Fibroblast of villous mesenchyme (primary cell): ENCODE results near the gene DCDC2C. TPM values are rescaled to one million over a fixed set of nuclear protein-coding genes. Genes with fewer than 3 reads are reported as not detected.

ENCODE experiments used
- DNase-seq: peaks from one replicate; pipeline ENCODE4 v3.0.0-alpha.2; 2010; ENCODE audit warnings: low read depth
- H3K4me3 ChIP-seq: 2 replicates; pipeline ENCODE4 v1.5.1; 2011; ENCODE audit warnings: low read depth, mild to moderate bottlenecking, low read length
- CTCF ChIP-seq: IDR thresholded peaks from 2 replicates; pipeline ENCODE4 v1.5.1; 2012; ENCODE audit warnings: low read depth, mild to moderate bottlenecking, low read length; ENCODE audit not compliant: insufficient read depth
- total RNA-seq: library from RNA; depleted of rRNA; stranded (reverse); fragments of >200 nt; gene quantifications from 2 replicates; pipeline ENCODE4 v1.2.3, GENCODE V29; 2012

Gene DCDC2C
- total RNA-seq: not detected in 2 replicates

DNA sequence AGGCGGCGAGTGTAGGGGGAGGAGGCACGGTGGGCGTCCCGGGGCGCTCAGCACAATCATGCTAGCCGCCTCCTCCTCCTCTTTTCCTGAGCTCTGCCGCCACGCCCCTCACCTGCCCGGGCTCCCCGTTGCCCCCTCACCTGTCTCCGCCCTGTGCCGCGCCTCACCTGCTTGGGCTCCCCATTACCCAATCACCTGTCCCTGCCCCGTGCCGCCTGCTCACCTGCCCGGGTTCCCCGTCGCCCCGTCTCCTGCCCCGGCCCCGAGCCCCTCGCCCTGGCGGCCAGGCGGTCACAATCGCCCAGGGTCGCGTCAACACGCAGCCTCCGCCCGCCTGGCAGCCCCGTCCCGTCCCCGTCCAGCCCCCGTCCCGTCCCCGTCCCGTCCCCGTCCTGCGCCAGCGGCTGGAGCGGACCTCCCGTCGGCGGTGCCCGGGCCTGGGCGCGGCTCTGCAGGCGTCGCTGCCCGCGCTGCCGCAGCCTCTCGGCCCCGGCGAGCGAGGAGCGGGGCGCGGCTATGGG is at the start of gene DCDC2C:
TSS of gene DCDC2C (plus strand) at position 340 of the 521 bp plus-strand sequence. CDS start at position 517, 177 bp downstream.
- TF ChIP-seq CTCF: no peak
- no peak within 1 kb of the TSS for H3K4me3 ChIP-seq
- no peak for DNase-seq

GRCh38 chr2:3654011-3654410 is 49.4 kb upstream of the DCDC2C start:
- no peak for DNase-seq
- TF ChIP-seq CTCF: no peak
- no peak overlapping the region for H3K4me3 ChIP-seq

DNA sequence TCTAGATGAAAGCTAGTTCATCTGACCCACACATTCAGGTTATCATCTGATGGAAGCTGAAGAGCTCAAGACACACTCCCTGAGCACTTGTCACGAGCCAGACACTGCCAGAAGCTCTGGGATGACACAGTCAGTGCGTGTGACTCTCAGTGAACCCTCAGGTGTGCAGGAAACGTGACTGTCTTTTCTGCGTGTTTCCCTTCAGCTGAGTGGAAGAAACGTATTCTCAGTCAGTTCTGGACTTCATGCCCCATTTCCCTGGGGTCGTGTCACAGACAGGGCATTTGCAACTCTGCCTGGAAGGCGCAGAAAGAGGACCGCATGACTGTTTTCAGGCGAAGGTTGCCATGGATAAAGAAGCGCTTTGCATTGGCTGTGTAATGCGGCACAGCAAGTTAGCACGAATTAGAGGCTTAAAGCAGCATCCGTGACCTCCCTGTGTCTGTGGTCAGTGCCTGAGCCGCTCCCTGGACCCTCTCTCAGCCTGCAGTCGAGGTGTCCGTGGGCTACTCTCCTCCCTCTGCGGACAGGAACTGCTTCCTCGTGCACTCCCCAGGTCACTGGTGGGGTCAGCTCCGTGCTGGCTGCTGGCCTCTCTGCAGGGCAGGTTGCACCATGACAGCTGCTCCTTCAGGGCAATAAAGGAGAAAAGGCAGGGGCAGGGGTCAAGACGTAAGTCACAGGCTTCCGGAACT is 48.7 kb upstream of the DCDC2C start:
- no peak for TF ChIP-seq CTCF
- DNase-seq: no peak
- no peak overlapping the region for H3K4me3 ChIP-seq

- no peak for DNase-seq
- no peak overlapping the region for H3K4me3 ChIP-seq
Observed at GRCh38 chr2:3655871-3656761, 47.3 kb upstream of the DCDC2C start.

DNA sequence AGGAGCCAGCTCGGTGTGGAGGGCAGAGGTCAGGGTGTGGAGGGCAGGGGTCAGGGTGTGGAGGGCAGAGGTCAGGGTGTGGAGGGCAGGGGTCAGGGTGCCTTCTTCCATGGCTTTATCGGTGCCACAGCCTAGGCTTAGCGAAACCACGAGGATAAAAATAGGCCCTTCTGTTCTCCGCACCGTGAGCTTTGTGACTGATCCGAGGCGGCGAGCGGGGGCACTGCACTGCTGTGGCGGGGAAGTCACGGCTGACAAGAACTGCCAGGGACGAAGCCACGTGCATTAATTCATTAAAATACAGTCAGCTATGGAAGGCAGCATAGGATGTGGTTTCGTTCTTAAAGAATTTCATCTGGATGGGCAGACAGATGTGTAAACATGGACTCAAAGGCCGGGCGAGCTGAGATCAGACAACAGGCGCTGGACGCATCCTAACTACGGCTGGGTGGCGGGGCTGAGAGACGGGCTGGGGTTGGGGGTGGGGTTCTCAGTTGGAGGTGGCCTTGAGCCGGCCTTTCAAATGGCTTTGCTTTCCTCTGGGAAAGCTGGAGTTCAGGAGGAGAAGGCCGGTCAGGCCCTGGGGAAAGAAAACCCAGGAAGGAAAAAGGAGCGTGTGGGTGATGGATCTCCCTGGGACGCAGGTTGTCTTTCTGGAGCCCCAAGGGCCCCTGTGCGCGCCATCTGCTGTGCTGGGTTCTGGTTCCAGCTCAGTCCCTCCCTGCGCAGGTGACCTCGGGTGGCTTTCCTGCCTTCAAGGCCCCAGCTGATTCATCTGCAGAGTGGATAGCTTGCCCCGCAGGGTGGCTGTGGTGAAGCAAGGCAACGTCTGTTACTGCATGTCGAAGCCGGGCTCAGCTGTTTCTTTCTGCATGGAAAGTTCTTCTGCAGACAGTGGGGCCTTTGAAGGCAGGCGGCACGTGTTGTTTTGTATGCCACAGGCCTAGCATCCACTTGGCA is 46.3 kb upstream of the DCDC2C start:
- DNase-seq: peak; percentile 67
- no peak overlapping the region for H3K4me3 ChIP-seq
- no peak for TF ChIP-seq CTCF

More at GRCh38 chr2:3655871-3656761, 47.3 kb upstream of the DCDC2C start:
- TF ChIP-seq CTCF: no peak

DNA sequence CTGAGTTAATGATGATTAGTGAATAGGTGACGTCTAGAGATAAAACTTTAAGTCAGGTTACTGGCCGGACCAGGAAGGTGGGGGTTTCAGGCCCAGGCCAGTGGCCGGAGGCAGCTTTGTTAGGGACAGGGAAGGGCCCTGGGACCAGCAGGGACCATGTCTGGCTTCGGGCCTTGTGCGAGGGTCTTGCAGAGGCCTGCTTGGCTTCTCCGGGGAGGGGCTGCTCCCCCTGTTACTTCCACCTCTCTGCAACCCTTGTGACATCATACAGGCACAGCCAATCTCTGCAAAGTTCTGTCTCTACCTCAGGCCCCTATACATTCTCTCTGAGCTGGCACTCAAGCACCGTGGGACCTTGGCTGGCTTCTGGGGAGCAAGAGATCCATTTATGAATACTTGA is 45.5 kb upstream of the DCDC2C start, which contains the start of gene ALLC:
TSS of gene ALLC (plus strand) at position 320 of the 400 bp plus-strand sequence. CDS start 12,958 bp downstream, outside the sequence.
- DNase-seq: no peak
- no peak for TF ChIP-seq CTCF
- H3K4me3 ChIP-seq: no peak within 1 kb of the TSS
